Central memory CD8-positive, alpha-beta T cell (primary cell): ENCODE measurements around the gene TENT4A.
"Not testable (repeated sequence)": the region's sequence is repeated elsewhere in the genome, so short reads cannot be mapped to it uniquely, and the experiment has no call there.

Source experiments
- ATAC-seq: fragments of 150-1000 bp; cut with Tn5 transposase; replicated peaks from 2 replicates; pipeline ENCODE4 v1.10.0; 2022; ENCODE audit warnings: mild to moderate bottlenecking, moderate FRiP score, moderate number of reproducible peaks; ENCODE audit not compliant: poor library complexity, severe bottlenecking; ENCODE audit errors: extremely low read depth
- DNase-seq, 2 donors: peaks; one replicate each; pipeline ENCODE4 v3.0.0; 2021; ENCODE audit warnings: low spot score in 2 of 2
- H3K27ac Mint-ChIP-seq: one replicate; pipeline ENCODE4 v1.8.0; 2022; ENCODE audit warnings: low read depth, mild to moderate bottlenecking, moderate library complexity, mixed read lengths
- H3K27me3 Mint-ChIP-seq: one replicate; pipeline ENCODE4 v1.8.0; 2022; ENCODE audit warnings: mixed read lengths
- H3K36me3 Mint-ChIP-seq: one replicate; pipeline ENCODE4 v1.8.0; 2022; ENCODE audit warnings: mild to moderate bottlenecking, moderate library complexity, mixed read lengths; ENCODE audit not compliant: insufficient read depth
- H3K4me1 Mint-ChIP-seq: one replicate; pipeline ENCODE4 v1.8.0; 2022; ENCODE audit warnings: mixed read lengths
- H3K4me3 Mint-ChIP-seq: one replicate; pipeline ENCODE4 v1.8.0; 2022; ENCODE audit warnings: mild to moderate bottlenecking, moderate library complexity, mixed read lengths
- H3K9me3 Mint-ChIP-seq: one replicate; pipeline ENCODE4 v1.8.0; 2022; ENCODE audit warnings: mixed read lengths

TENT4A gene

GRCh38 chr5:6713274-6714225, at the start of gene TENT4A:
TENT4A (plus strand) TSS chr5:6713432; CDS start chr5:6713984, 552 bp downstream.
- H3K27ac Mint-ChIP-seq = peak within 1 kb of the TSS; percentile 67
- DNase-seq = peak in 1 of 2 donors; percentile 8
- H3K4me3 Mint-ChIP-seq = peak within 1 kb of the TSS; percentile 83
- no peak for ATAC-seq
- H3K36me3 Mint-ChIP-seq = peaks cover 16% of the 10 kb centered on the region
- no peaks in the 10 kb centered on the region for H3K27me3 Mint-ChIP-seq
- H3K9me3 Mint-ChIP-seq = no peaks in the 10 kb centered on the region
- peaks cover 46% of the 10 kb centered on the region for H3K4me1 Mint-ChIP-seq

GRCh38 chr5:6666762-6667161, 46.5 kb upstream of the TENT4A start:
- Mint-ChIP-seq H3K36me3 (no peaks in the 10 kb centered on the region), H3K9me3 (no peaks in the 10 kb centered on the region), H3K27ac (no peak overlapping the region), H3K4me1 (no peaks in the 10 kb centered on the region), H3K27me3 (no peaks in the 10 kb centered on the region), H3K4me3 (no peak overlapping the region)
- DNase-seq = no peak
- no peak for ATAC-seq

GRCh38 chr5:6667648-6668047, 45.6 kb upstream of the TENT4A start:
- no peaks in the 10 kb centered on the region for H3K9me3 Mint-ChIP-seq
- H3K4me1 Mint-ChIP-seq = no peaks in the 10 kb centered on the region
- ATAC-seq = no peak
- no peaks in the 10 kb centered on the region for H3K27me3 Mint-ChIP-seq
- H3K27ac Mint-ChIP-seq = no peak overlapping the region
- DNase-seq = no peak
- no peaks in the 10 kb centered on the region for H3K36me3 Mint-ChIP-seq
- no peak overlapping the region for H3K4me3 Mint-ChIP-seq

- ATAC-seq, H3K36me3 Mint-ChIP-seq, H3K27ac Mint-ChIP-seq, H3K9me3 Mint-ChIP-seq, H3K4me3 Mint-ChIP-seq, DNase-seq, H3K27me3 Mint-ChIP-seq, H3K4me1 Mint-ChIP-seq: not testable (repeated sequence)
Measured at GRCh38 chr5:6668717-6669116, 44.5 kb upstream of the TENT4A start.

- ATAC-seq = no peak
- no peaks in the 10 kb centered on the region for H3K36me3 Mint-ChIP-seq
- DNase-seq = no peak
- H3K27ac Mint-ChIP-seq = no peak overlapping the region
- H3K27me3 Mint-ChIP-seq = no peaks in the 10 kb centered on the region
- H3K4me3 Mint-ChIP-seq = no peak overlapping the region
- H3K4me1 Mint-ChIP-seq = no peaks in the 10 kb centered on the region
- H3K9me3 Mint-ChIP-seq = no peaks in the 10 kb centered on the region
Measured at GRCh38 chr5:6673031-6673430, 40.2 kb upstream of the TENT4A start.

- DNase-seq (no peak), ATAC-seq (no peak)
- no peak overlapping the region for H3K4me3 Mint-ChIP-seq
- H3K27ac Mint-ChIP-seq = no peak overlapping the region
- H3K27me3 Mint-ChIP-seq = no peaks in the 10 kb centered on the region
- no peaks in the 10 kb centered on the region for H3K4me1 Mint-ChIP-seq
- no peaks in the 10 kb centered on the region for H3K36me3 Mint-ChIP-seq
- H3K9me3 Mint-ChIP-seq = no peaks in the 10 kb centered on the region
Measured at GRCh38 chr5:6673963-6674362, 39.3 kb upstream of the TENT4A start.

GRCh38 chr5:6674421-6674820, 38.8 kb upstream of the TENT4A start:
- no peak for ATAC-seq
- H3K9me3 Mint-ChIP-seq = no peaks in the 10 kb centered on the region
- no peaks in the 10 kb centered on the region for H3K36me3 Mint-ChIP-seq
- H3K27me3 Mint-ChIP-seq = no peaks in the 10 kb centered on the region
- H3K27ac Mint-ChIP-seq = no peak overlapping the region
- no peak for DNase-seq
- H3K4me1 Mint-ChIP-seq = no peaks in the 10 kb centered on the region
- no peak overlapping the region for H3K4me3 Mint-ChIP-seq

- Mint-ChIP-seq H3K36me3 (no peaks in the 10 kb centered on the region), H3K9me3 (no peaks in the 10 kb centered on the region), H3K27ac (no peak overlapping the region), H3K27me3 (no peaks in the 10 kb centered on the region), H3K4me1 (no peaks in the 10 kb centered on the region), H3K4me3 (no peak overlapping the region)
- ATAC-seq = no peak
- DNase-seq = no peak
Measured at GRCh38 chr5:6674886-6675285, 38.3 kb upstream of the TENT4A start.

GRCh38 chr5:6675784-6676491, 37.3 kb upstream of the TENT4A start:
- Mint-ChIP-seq H3K27ac (no peak overlapping the region), H3K4me1 (no peaks in the 10 kb centered on the region), H3K36me3 (no peaks in the 10 kb centered on the region), H3K27me3 (no peaks in the 10 kb centered on the region), H3K9me3 (no peaks in the 10 kb centered on the region), H3K4me3 (no peak overlapping the region)
- ATAC-seq (no peak), DNase-seq (no peak)

- H3K27me3 Mint-ChIP-seq = no peaks in the 10 kb centered on the region
- H3K4me3 Mint-ChIP-seq = no peak overlapping the region
- no peaks in the 10 kb centered on the region for H3K9me3 Mint-ChIP-seq
- no peaks in the 10 kb centered on the region for H3K4me1 Mint-ChIP-seq
- no peak overlapping the region for H3K27ac Mint-ChIP-seq
- ATAC-seq (no peak), DNase-seq (no peak)
- no peaks in the 10 kb centered on the region for H3K36me3 Mint-ChIP-seq
Measured at GRCh38 chr5:6676702-6677101, 36.5 kb upstream of the TENT4A start.

- H3K36me3 Mint-ChIP-seq = no peaks in the 10 kb centered on the region
- H3K27me3 Mint-ChIP-seq = no peaks in the 10 kb centered on the region
- H3K4me1 Mint-ChIP-seq = no peaks in the 10 kb centered on the region
- ATAC-seq (no peak), DNase-seq (no peak)
- no peak overlapping the region for H3K27ac Mint-ChIP-seq
- H3K4me3 Mint-ChIP-seq = no peak overlapping the region
- H3K9me3 Mint-ChIP-seq = no peaks in the 10 kb centered on the region
Measured at GRCh38 chr5:6678385-6678784, 34.8 kb upstream of the TENT4A start.

GRCh38 chr5:6680922-6681321, 32.3 kb upstream of the TENT4A start:
- Mint-ChIP-seq H3K9me3 (no peaks in the 10 kb centered on the region), H3K4me1 (no peaks in the 10 kb centered on the region), H3K27ac (no peak overlapping the region), H3K4me3 (no peak overlapping the region), H3K27me3 (peaks cover 15% of the 10 kb centered on the region), H3K36me3 (no peaks in the 10 kb centered on the region)
- ATAC-seq (no peak), DNase-seq (no peak)

- Mint-ChIP-seq H3K27ac (no peak overlapping the region), H3K4me1 (no peaks in the 10 kb centered on the region), H3K36me3 (no peaks in the 10 kb centered on the region), H3K4me3 (no peak overlapping the region), H3K9me3 (no peaks in the 10 kb centered on the region), H3K27me3 (peaks cover 23% of the 10 kb centered on the region)
- DNase-seq = no peak
- ATAC-seq = no peak
Measured at GRCh38 chr5:6681682-6682081, 31.6 kb upstream of the TENT4A start.
